Activated CD8-positive, alpha-beta memory T cell treated with anti-CD3 and anti-CD28 coated beads, Interleukin-2, amount 50 U/mL, for 24 hours (primary cell): ENCODE results near the gene TNIK.

Source experiments
- DNase-seq: peaks from one replicate; pipeline ENCODE4 v3.0.0-alpha.2; 2020; ENCODE audit errors: extremely low read depth

Gene TNIK

DNA sequence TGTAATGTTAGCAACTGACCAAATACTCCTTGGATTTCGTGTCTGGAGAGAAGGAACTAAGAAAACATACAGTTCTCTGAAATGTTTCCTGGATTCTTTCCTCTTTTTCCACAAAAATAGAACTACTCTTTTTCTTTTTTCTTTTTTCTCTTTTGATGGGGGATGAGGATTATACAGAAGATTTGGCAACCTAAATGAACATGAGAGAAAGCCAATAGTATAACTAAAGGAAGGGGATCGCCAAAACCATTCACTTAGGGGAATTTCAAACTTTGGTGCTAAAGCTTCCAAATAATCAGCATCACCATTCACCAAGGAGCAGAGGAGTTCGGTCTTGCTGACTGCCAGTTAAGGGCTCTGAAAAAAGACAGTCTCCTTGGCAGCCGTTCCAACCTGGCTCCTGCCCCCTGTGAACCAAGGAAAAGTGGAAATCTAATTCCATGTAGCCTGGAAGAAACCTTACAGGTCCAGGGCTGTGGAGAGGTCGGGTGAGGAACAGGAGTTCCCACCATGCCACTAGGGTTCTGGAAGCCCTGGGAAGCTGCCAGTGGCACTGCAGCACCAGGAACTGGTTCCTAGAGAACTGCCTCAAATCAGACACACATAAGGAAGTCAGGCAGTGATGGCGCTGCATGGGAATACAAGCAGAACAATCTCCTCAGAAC lies 176.9 kb downstream of the TNIK start:
- DNase-seq: no peak

DNA sequence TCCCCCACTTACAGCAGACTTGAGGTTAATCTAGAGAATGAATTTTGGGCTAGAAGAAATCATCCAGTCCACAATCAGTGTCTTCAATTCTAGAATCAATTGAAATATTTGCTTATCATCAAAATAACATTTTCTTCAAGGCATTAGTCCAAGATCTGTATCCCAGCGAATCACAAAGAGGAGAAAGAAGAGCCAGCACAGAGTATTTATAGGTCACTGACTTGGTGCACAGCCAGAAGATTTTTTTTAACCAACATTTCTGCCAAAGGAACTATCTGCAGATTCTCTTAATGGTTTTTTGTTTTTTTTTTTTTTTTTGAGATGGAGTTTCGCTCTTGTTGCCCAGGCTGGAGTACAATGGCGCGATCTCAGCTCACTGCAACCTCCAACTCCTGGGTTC lies 178.2 kb downstream of the TNIK start:
- no peak for DNase-seq

DNA sequence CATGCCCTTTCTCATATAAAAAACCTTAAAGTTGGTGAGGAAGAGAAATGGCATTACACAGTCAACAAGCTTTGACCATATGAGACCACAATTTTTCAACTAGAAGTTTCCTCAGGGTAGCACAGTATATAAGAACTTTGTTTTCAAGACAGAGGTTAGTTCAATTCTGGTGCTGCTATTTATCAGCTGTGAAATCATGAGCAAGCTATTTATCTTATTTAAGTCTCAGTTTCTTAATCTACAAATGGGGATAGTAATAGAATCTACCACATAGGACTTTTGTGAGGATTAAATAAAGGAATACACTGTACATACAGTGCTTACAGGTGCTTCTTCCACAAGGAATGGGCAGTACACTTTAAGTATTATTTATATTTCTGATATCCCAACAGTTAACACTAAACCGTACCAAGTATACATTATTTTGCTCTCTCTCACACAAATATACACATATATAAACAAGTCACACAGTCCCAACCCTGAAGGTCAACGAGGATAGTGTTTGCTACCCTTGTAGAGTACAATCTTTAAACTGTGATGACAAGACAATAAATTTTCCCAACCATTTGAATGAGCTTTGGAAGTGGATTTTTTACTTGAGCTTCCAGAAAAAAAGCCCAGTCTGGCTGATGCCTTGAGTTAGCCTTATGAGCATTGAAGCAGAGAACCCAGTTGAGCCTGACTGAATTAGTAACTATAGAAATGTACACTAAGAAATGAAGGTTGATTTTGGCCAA lies 178.8 kb downstream of the TNIK start:
- no peak for DNase-seq

DNA sequence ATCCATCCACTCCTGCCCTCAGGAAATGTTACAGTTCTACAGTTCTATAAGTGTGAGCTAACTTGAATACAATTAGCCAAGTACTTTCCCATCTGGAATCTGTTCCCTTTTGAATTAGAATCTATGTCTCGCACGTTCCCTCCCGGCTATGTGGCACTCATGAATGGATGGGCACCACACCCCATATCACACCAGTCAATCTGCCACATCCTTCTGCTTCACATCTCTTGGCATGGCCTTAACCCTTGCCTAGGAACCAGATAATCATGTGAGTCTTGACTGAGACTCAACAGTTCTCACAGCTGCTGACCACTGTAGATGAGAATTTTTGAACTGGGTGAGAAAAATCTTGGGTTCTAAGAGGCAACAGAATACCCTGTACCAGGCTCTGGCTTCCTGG lies 180.2 kb downstream of the TNIK start:
- DNase-seq: no peak

DNA sequence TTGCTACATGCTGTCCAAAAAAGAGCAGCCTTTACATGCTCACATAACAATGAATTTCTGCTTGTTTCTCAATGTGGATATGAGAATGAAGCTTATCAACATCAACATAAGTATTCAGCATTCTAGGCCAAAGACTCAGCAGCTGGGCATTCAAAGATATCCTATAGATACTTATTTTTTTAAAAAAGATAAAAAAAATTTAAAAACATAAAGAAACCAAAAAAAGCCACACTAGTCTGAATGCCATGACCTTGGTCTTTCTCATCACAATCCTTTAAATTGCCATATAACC lies 182.0 kb downstream of the TNIK start:
- DNase-seq: no peak

DNA sequence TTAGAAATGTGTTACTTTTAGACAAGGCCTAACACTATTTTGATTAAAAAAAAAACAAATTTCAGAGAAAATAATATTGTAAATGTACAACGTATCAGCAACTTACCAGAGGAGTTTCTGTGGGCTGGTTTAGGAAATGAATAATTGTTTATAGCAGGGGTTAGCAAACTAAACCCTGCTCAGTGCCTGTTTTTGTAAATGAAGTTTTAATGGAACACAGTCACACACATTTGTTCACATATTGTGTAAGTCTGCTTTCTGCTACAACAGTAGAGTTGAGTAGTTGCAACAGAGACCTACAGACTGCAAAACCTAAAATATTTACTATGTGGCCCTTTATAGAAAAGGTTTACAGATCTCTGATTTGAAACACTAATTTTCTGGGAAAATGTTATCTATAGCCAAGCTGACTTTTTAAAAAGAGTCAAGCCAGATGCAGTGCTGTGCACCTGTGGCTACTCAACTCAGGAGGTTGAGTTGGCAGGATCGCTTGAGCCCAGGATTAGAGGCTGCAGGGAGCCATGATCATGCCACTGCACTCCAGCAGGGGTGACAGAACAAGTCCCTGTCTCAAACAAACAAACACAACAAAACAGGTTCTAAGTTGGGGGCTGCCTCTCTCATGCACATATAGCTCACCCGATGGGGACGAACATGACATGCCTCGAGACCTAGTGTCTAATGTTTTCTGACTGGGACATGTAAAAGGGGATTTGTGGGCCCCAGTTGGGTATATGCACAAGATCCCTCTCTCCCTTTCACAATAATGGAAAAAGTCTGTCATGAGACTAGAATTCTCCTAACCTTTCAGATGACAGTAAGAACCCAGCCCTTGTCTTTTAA lies 182.5 kb downstream of the TNIK start:
- no peak for DNase-seq

DNA sequence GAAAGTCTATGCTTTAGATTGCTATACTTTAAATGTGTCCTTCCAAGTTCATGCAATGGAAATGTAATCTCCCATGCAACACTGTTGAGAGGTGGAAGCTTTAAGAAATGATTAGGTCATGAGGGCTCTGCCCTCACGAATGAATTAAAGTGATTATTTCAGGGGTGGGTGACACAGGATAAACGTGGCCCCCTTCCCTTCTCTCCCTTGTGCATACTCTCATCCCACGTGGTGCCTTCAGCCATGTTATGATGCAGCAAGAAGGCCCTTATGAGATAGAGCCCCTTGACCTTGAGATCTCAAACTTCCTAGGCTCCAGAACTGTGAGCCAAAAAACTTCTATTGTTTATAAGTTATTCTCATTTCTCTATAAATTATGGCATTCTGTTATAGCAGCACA lies 183.3 kb downstream of the TNIK start:
- DNase-seq: no peak

DNA sequence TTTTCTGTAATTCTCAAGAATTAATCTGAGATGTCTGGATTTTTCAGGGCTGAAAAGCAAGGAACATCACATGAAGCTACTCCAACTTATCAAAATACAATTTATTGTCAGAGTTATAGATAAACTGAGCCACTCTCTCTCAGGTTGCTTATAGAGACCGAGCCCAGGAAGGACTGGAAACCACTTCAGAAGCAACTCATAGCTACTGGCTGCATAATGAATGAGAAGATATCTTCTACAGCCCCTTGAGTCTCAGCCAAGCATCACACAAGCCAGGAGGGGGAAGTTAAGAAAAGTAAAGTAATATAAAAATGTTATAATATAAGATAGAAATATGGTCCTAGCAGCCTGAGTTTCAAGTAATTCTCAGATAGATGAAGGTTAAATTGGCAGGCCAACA lies 186.0 kb downstream of the TNIK start:
- DNase-seq: no peak

DNA sequence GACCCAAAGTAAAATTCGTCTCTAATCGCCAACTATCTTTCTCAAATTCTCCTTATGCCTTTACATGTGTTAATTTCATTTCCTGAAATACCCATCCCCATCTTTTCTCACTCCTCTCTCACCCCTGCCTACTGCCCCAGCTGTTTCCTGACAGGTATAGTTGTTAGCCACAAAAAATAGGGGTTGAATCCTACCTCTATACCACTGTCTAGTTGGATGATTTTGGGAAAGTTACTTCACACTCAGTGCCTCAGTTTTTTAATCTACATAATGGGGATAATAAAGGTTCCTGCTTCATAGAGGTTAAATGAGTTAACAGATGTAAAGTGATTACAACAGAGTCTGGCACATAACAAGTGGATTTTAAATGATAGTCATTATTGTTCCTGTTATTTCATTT lies 189.7 kb downstream of the TNIK start:
- no peak for DNase-seq

DNA sequence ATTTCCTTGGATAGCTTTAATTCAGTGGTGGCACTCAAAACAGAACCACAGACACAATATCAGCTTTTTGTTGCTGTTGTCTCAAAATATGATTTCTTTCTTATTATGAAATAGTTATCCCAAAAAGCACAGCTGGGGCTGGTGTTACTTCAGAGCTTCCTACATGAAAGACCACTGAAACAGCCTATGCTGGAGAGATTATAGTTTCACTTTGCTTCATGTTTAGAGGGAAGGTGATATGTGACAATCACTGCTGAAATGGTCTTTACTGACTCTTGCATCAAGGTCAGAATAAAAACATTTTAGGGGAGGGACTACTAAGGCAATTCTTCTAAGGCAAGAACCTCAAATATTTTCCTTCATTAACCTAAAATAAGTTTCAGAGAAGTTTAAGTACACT lies 190.7 kb downstream of the TNIK start:
- DNase-seq: no peak

DNA sequence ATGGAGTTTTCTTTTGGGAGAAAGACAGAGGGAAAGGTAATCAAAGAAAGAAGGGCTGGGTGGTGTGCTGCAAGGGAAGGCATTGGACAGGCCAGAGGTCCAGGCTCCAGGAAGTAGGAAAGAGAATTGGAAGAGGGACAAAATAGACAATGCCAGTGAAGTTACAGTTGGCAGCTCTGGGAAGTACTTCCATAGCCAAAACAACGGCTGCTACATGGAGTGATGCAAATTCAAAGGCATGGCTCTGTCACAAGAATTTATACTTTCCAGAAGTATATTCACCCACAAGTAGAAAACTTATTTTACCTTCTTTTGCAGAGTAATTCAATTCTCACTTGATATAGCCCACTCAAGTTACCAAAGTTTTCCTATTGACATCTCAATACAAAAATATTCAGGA lies 191.5 kb downstream of the TNIK start:
- DNase-seq: no peak

DNA sequence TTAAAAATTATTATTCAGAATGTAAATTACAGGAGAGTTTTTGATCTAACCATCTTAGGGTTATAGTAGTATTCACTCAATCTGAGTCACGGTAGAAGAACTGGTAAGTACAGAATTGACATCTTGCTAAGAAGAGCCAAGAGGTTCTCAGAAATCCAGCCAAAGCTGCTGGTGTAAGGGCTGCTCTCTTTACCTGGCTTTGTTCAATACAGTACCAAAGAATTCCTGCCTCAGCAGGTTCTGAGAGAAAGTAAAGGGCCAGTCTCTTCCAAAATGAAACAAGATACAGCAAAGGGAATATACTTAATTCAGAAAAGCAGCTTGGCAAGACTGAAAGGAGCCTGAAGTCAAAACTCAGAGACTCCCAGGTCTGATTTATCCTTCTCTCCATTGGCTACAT lies 193.1 kb downstream of the TNIK start:
- DNase-seq: no peak

DNA sequence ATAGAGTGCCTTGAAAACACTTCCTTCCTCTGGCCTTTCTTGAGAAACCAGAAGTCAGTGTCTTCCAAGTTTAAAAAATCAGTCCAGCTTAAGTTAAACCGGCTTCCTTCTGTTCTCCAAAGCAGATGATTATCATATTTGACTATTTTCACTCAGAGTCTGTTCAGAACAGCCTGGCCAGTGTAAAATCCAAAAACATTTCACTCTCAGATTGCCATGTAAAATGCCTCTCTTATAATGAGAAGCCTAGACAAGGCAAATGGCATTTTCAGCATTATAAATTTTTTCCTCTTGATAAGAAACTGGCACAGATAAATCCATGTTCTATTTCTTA lies 193.5 kb downstream of the TNIK start:
- DNase-seq: no peak

DNA sequence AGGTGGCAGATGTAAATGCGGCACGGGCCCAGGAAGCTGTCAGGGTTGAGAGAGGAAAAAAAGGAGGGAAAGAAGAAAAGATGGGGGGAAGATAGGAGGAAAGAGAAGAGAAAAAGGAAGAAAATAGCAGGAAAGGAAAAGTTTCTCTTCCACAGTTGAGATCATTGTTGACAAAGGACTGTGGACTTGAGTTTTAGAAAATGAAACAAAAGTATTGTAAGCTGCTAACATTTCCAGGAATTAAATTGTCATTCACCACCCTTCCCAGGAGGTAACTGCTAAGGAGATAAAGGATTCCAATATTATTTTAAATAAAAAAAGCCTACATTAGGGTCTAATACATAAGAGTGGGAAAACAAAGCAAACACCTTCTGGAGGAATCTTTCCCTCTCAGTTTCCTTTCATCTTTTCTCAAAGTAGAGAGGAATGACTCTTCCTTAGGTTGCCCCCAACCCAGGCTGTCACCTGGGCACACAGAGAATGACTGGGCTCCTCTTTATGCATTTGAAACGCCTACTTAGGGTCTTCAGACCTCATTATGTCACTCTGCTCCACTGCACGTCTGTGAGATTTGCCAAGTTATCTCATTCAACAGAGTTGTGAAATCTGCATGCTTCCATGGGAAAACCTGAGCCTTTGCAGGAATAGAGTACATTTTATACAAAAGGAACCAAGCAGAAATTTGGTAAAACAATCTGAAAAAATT lies 194.0 kb downstream of the TNIK start:
- DNase-seq: no peak

DNA sequence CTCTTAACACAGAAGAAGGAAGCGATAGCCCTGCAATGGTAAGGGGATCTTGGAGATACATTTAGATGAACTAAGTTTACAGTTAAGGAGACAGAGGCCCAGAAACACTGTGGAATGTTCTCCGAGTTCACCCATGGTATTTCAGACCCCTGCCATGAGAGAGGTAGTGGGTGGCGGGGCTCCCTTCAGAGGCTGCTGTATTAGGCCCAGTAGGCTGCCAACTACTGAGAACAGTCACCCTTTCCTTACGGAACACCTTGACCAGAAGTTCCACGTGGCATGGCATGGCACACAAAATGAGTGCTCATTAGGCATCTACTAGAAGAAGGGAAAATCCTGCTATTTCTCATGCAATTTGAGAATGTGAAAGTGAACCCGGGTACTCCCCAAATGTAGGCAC lies 195.4 kb downstream of the TNIK start:
- no peak for DNase-seq

DNA sequence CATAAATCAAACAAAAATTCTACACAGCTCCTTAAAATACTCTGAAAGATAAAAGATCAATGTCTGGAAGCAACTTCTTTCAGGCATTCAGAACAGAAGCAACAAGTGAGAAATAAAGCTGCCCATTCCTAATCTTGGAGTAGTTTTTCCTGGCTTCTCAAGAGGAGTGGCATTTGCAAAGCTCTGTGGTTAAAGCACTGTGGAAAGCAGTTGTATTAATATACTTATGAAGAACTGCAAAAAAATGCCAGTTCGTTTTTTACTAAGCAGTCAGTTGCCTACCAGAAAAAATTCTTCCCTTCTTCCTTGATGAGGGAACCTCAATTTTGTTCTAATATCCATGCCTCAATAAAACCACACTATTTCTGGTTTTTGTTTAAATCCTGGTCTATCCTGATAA lies 197.8 kb downstream of the TNIK start:
- no peak for DNase-seq

DNA sequence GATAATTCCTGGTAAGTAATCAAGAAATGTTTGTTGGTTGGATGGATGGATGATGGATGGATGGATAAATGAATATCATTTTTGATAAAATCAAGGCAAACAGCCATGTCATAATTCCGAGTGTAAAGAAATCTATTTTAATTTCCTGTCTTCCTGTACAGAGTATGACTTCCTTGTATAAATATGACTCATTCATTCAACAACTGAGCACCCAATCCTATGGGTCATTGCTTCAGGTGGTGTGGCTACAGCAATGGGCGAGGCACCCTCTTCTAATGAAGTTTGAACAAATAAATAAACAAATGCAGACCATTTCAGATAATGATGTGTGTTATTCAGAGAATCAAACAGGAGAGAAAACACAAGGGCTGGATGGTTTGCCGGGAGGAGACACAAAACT lies 198.7 kb downstream of the TNIK start:
- no peak for DNase-seq

DNA sequence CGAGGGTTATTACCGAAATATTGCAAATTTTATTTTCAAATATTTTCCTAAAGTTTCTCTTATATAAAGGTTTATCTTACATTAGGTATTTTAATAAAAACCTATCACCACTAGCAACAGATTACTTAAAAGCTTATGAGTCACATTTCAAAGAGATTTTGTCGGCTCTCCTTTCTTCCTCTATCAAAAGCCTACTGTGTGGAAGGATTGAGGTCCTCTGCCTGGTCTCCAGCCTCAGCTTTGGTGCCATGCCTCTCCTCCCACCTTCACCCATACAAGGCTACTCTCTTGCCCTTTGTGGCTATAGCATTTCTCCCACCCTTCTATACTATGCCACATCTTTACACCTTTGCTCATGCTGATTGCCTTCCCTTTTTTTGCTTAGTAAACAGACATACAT lies 199.3 kb downstream of the TNIK start:
- no peak for DNase-seq

DNA sequence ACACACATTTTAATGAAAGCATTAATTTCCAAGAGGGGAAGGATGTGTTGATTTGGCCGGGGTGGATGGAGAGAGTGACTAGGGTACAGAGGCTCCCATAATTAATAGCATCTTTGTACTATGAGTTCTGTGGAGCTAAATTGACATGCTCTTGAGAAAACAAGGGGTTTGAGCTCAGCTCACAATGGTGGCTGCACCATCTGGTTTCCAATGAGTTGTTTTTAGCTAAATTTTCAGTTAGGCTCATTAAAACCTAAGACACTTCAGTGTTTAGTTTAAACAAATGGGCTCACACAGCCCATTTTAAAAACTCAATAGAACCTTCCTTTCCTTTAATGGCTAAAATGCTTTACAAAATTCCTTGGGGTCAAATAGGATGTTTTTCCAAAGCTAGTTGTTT lies 199.7 kb downstream of the TNIK start:
- no peak for DNase-seq

DNA sequence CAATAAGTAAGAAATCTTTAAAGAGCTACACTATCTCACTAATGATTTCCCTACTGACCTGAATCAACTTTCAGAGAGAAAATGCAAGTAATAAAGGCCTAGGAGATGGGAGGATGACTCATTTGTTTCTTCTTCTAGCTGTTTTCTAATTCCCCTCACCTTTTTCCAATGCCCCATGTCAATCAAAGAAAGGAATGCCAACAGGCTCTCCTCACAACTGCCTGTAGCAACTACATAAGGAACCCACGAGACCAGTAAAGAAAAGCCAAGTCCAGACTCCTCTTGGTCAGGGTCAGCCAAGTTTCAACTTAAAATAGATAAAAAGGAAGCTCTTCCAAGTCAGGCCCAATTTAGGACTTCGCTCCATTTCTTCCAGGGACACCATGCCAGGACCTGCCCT lies 201.9 kb downstream of the TNIK start:
- DNase-seq: no peak

DNA sequence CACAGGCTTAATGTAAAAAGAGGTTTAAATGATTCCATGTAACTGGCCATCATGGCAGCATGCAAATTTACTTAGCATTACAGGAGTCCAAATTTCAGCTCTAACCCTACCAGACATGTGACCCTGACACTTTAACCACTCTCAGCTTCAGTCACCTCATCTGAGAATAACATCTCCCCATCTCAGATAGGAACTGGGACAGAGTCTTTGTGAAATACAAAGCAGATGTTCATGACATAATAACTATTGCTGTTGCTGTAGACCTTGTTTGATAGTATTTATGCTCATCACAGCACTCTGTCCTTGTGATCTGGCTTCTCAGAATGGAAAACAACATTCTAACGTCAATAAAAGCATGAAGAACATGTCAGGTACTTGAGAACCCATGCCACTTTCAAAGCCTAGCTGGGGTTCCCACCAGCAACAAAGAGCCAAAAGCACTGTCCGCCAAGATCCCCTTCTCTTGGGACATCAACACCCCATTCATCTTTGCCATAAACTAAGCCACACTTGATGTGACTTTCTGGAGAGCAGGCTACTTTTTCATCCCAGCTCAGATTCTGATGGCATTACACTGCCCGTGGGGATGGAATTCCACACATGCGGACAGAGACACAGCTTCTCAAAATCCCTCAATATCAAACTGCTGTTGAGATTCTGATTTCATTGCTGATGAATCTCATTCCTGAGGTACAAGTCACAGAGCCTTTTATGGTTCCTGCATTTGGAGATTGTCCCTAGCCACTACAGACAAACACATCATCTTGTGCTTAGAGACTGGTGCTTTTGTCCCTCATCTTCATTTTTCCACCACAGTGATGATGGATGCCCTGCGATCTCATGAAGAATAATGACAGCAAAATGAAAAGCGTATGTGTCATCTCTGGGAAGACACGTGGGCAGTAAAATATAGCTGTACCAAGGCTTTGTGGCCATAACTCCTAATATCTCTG lies 202.7 kb downstream of the TNIK start:
- no peak for DNase-seq
